Karpas-422 (cell line): Measurements from ENCODE around the gene FURIN. TPM values are rescaled to one million over a fixed set of nuclear protein-coding genes. Genes with fewer than 3 reads are reported as not detected.
"Not testable (repeated sequence)": the region's sequence is repeated elsewhere in the genome, so short reads cannot be mapped to it uniquely, and the experiment has no call there.

ENCODE experiments used
- DNase-seq: peaks from one replicate; pipeline ENCODE4 v3.0.0-alpha.2; 2015
- H2AFZ ChIP-seq: fragments of 200-600 bp; sonication (generic); 2 replicates; pipeline ENCODE4 v1.6.1; 2014; ENCODE audit warnings: antibody characterized with exemption, low read length, mixed read lengths
- H3K27ac ChIP-seq: fragments of 200-600 bp; sonication (generic); 2 replicates; pipeline ENCODE4 v1.5.1; 2014; ENCODE audit warnings: mild to moderate bottlenecking, low read length, moderate library complexity
- H3K27me3 ChIP-seq: fragments of 200-600 bp; sonication (generic); 2 replicates; pipeline ENCODE4 v1.6.1; 2014; ENCODE audit warnings: low read length, mixed read lengths
- H3K36me3 ChIP-seq: fragments of 200-600 bp; sonication (generic); 2 replicates; pipeline ENCODE4 v1.6.1; 2014; ENCODE audit warnings: low read length, mixed read lengths; ENCODE audit not compliant: insufficient read depth
- H3K4me1 ChIP-seq: fragments of 200-600 bp; sonication (generic); 2 replicates; pipeline ENCODE4 v1.6.1; 2014; ENCODE audit warnings: mild to moderate bottlenecking, low read length, mixed read lengths
- H3K4me2 ChIP-seq: fragments of 200-600 bp; sonication (generic); 2 replicates; pipeline ENCODE4 v1.6.1; 2014; ENCODE audit warnings: low read length, low read depth, mild to moderate bottlenecking; ENCODE audit not compliant: poor library complexity, severe bottlenecking
- H3K4me3 ChIP-seq: fragments of 200-600 bp; sonication (generic); 2 replicates; pipeline ENCODE4 v1.5.1; 2014; ENCODE audit warnings: mild to moderate bottlenecking, antibody characterized with exemption, low read length, mixed read lengths
- H3K79me2 ChIP-seq: fragments of 200-600 bp; sonication (generic); 2 replicates; pipeline ENCODE4 v1.6.1; 2014; ENCODE audit warnings: mild to moderate bottlenecking, low read length, mixed read lengths
- H3K9ac ChIP-seq: fragments of 200-600 bp; sonication (generic); 2 replicates; pipeline ENCODE4 v1.6.0; 2014; ENCODE audit warnings: low read length
- H3K9me2 ChIP-seq: fragments of 200-600 bp; sonication (generic), shearing (Covaris generic); replicated peaks from 2 replicates; pipeline ENCODE4 v1.6.0; 2014; ENCODE audit warnings: mild to moderate bottlenecking, low read length, moderate library complexity; ENCODE audit not compliant: insufficient read depth
- H3K9me3 ChIP-seq: fragments of 300-700, 200-600 bp; sonication (generic); 2 replicates; pipeline ENCODE4 v1.6.1; 2014; ENCODE audit warnings: low read length, mixed read lengths
- H4K20me1 ChIP-seq: fragments of 200-600 bp; sonication (generic); 2 replicates; pipeline ENCODE4 v1.6.1; 2014; ENCODE audit warnings: mild to moderate bottlenecking, antibody characterized with exemption, low read length, low read depth; ENCODE audit not compliant: insufficient read depth
- total RNA-seq: library from RNA; depleted of rRNA; stranded (reverse); fragments of >200 nt; shearing (Covaris generic); gene quantifications from 2 replicates; pipeline ENCODE4 v1.2.3, GENCODE V29; 2014; ENCODE audit warnings: low replicate concordance

Gene FURIN
- total RNA-seq, 1 experiment from 2014 or later: 30.4 TPM

DNA sequence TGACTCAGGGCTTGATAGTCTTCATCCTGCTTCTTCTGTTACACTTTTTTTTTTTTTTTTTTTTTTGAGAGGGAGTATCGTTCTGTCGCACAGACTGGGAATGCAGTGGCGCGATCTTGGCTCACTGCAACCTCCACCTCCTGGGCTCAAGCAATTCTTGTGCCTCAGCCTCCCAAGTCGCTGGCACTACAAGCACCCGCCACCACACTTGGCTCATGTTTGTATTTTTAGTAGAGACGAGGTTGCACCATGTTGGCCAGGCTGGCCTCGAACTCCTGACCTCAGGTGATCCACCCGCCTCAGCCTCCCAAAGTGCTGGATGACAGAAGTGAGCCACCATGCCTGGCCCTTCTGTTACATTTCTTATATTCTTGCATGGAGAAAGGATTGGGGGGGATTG is 6.6 kb downstream of the FURIN start:
- not testable (repeated sequence) for H2AFZ ChIP-seq, H3K27ac ChIP-seq, H4K20me1 ChIP-seq, H3K4me3 ChIP-seq, H3K9ac ChIP-seq, H3K9me2 ChIP-seq, H3K27me3 ChIP-seq, H3K9me3 ChIP-seq, DNase-seq, H3K36me3 ChIP-seq, H3K4me2 ChIP-seq
- peaks cover 32% of the 10 kb centered on the region for H3K4me1 ChIP-seq
- H3K79me2 ChIP-seq: peaks cover 32% of the 10 kb centered on the region

DNA sequence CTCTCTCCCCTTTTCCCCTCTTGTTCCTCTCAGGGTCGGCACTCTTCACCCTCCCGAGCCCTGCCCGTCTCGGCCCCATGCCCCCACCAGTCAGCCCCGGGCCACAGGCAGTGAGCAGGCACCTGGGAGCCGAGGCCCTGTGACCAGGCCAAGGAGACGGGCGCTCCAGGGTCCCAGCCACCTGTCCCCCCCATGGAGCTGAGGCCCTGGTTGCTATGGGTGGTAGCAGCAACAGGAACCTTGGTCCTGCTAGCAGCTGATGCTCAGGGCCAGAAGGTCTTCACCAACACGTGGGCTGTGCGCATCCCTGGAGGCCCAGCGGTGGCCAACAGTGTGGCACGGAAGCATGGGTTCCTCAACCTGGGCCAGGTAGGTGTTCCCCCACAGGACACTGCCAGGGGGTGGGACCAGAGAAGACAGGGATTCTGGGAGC is 7.2 kb downstream of the FURIN start:
- Histone ChIP-seq H2AFZ (no peak overlapping the region), H3K4me3 (no peak overlapping the region), H4K20me1 (no peaks in the 10 kb centered on the region), H3K9ac (no peak overlapping the region), H3K9me3 (no peaks in the 10 kb centered on the region), H3K27ac (no peak overlapping the region), H3K36me3 (no peaks in the 10 kb centered on the region; the same call in 1 of the 2 replicates), H3K4me1 (peaks cover 26% of the 10 kb centered on the region), H3K4me2 (no peak overlapping the region), H3K27me3 (no peaks in the 10 kb centered on the region), H3K79me2 (peaks cover 32% of the 10 kb centered on the region), H3K9me2 (no peaks in the 10 kb centered on the region)
- no peak for DNase-seq

DNA sequence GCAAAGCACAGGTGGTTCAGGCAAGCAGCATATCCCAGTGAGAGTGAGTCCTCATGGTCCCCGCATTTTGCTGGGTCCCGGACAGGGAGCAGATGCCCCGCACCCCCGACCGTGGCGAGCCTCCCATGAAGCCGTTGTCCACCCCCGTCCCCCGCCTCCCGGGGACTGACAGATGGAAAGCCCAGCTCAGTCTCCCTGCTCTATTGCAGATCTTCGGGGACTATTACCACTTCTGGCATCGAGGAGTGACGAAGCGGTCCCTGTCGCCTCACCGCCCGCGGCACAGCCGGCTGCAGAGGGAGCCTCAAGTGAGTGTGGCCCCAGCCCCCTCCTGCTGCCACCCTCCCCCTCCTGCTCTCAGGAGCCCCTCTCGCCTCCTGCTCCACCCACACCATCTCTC is 7.7 kb downstream of the FURIN start:
- Histone ChIP-seq H3K9me2 (no peaks in the 10 kb centered on the region), H4K20me1 (no peaks in the 10 kb centered on the region), H3K4me3 (no peak overlapping the region), H2AFZ (no peak overlapping the region), H3K79me2 (peaks cover 32% of the 10 kb centered on the region), H3K4me2 (no peak overlapping the region), H3K9me3 (no peaks in the 10 kb centered on the region), H3K9ac (no peak overlapping the region), H3K27ac (no peak overlapping the region), H3K27me3 (no peaks in the 10 kb centered on the region), H3K36me3 (no peaks in the 10 kb centered on the region; the same call in 1 of the 2 replicates), H3K4me1 (peaks cover 21% of the 10 kb centered on the region)
- DNase-seq: no peak

DNA sequence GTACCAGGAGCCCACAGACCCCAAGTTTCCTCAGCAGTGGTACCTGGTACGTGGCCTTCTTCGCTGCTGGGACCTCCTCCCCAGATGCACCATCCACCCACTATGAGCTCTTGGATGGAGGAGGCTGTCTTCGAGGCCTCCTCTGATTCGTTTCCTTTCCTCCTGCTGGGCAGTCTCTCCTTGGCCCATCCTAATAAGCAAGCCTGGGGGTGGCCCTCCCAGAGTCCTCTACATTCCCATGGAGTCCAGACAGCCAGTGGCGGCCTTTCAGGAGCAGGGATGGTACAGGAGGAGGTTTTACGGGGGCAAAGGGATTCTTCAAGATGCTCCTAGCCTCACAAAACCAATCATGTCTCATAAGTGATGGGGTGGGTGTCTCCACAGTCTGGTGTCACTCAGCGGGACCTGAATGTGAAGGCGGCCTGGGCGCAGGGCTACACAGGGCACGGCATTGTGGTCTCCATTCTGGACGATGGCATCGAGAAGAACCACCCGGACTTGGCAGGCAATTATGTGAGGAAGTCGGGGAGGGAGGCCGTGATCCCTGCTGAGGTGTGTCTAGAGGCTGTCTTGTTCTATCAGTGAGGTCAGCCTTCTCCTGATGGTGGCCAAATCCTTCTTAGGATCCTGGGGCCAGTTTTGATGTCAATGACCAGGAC is 8.3 kb downstream of the FURIN start:
- Histone ChIP-seq H3K36me3 (no peaks in the 10 kb centered on the region; the same call in 1 of the 2 replicates), H3K79me2 (peaks cover 32% of the 10 kb centered on the region)

DNA sequence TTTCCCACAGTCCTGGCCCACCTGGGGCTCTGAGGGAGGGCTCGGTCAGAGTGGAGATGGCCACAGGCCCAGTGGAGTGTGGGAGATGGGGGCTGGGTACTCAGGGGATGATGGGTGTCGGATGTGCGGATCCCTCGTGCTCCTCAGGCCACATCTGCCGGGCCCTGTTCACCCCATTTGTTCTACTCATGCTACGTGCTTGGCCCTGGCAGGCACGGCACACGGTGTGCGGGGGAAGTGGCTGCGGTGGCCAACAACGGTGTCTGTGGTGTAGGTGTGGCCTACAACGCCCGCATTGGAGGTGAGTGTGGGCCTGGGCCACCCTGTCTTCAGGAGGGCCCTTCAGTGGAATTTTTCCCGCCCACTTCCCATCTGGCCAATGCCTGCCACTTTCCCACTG is 8.9 kb downstream of the FURIN start:
- Histone ChIP-seq H3K27ac (no peak overlapping the region), H3K4me1 (peaks cover 27% of the 10 kb centered on the region), H4K20me1 (no peaks in the 10 kb centered on the region), H3K9me2 (no peaks in the 10 kb centered on the region), H3K79me2 (peaks cover 29% of the 10 kb centered on the region), H3K4me2 (no peak overlapping the region), H2AFZ (no peak overlapping the region), H3K36me3 (no peaks in the 10 kb centered on the region; the same call in 1 of the 2 replicates), H3K4me3 (no peak overlapping the region), H3K9me3 (no peaks in the 10 kb centered on the region), H3K27me3 (no peaks in the 10 kb centered on the region), H3K9ac (no peak overlapping the region)
- no peak for DNase-seq

More for the DNA sequence above, 8.3 kb downstream of the FURIN start:
- DNase-seq: no peak
- H2AFZ ChIP-seq: no peak overlapping the region
- H3K9me3 ChIP-seq: no peaks in the 10 kb centered on the region
- no peak overlapping the region for H3K9ac ChIP-seq
- H3K9me2 ChIP-seq: no peaks in the 10 kb centered on the region
- H3K4me3 ChIP-seq: no peak overlapping the region
- H3K4me2 ChIP-seq: no peak overlapping the region
- no peaks in the 10 kb centered on the region for H3K27me3 ChIP-seq
- peaks cover 21% of the 10 kb centered on the region for H3K4me1 ChIP-seq
- H4K20me1 ChIP-seq: no peaks in the 10 kb centered on the region
- H3K27ac ChIP-seq: no peak overlapping the region

DNA sequence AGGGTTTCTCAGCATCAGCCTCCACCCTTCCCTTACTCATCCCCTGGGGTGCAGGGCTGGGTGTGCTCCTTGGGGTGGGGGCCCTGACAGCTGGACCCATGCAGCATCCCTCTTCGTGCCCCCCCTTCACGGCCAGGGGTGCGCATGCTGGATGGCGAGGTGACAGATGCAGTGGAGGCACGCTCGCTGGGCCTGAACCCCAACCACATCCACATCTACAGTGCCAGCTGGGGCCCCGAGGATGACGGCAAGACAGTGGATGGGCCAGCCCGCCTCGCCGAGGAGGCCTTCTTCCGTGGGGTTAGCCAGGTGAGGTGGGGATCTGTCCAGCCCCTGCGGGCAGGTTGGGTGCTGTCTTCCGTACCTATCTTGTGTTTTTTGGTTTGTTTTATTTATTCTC is 9.6 kb downstream of the FURIN start:
- no peaks in the 10 kb centered on the region for H3K9me2 ChIP-seq
- no peak overlapping the region for H3K4me2 ChIP-seq
- H2AFZ ChIP-seq: no peak overlapping the region
- no peaks in the 10 kb centered on the region for H3K27me3 ChIP-seq
- H3K27ac ChIP-seq: no peak overlapping the region
- H3K79me2 ChIP-seq: peaks cover 22% of the 10 kb centered on the region
- no peaks in the 10 kb centered on the region; the same call in 1 of the 2 replicates for H3K36me3 ChIP-seq
- H3K4me3 ChIP-seq: no peak overlapping the region
- H3K9ac ChIP-seq: no peak overlapping the region
- H3K4me1 ChIP-seq: peaks cover 27% of the 10 kb centered on the region
- no peak for DNase-seq
- no peaks in the 10 kb centered on the region for H4K20me1 ChIP-seq
- no peaks in the 10 kb centered on the region for H3K9me3 ChIP-seq

DNA sequence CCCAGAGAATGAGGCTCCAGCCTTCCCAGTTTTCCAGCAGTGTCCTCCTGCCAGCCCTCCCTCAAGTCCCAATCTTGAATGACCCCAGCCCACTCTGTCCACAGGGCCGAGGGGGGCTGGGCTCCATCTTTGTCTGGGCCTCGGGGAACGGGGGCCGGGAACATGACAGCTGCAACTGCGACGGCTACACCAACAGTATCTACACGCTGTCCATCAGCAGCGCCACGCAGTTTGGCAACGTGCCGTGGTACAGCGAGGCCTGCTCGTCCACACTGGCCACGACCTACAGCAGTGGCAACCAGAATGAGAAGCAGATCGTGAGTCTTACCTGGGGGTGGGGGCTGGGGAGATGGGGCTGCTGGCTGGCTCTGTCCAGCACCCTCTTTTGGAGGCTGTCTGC is 10.3 kb downstream of the FURIN start:
- Histone ChIP-seq H3K36me3 (no peaks in the 10 kb centered on the region; the same call in 1 of the 2 replicates), H3K4me3 (no peak overlapping the region), H3K27me3 (no peaks in the 10 kb centered on the region), H3K4me1 (peaks cover 27% of the 10 kb centered on the region), H3K4me2 (no peak overlapping the region), H4K20me1 (no peaks in the 10 kb centered on the region), H3K79me2 (peaks cover 15% of the 10 kb centered on the region), H3K9me3 (no peaks in the 10 kb centered on the region), H3K9me2 (no peaks in the 10 kb centered on the region), H3K9ac (no peak overlapping the region), H3K27ac (no peak overlapping the region), H2AFZ (no peak overlapping the region)
- no peak for DNase-seq

DNA sequence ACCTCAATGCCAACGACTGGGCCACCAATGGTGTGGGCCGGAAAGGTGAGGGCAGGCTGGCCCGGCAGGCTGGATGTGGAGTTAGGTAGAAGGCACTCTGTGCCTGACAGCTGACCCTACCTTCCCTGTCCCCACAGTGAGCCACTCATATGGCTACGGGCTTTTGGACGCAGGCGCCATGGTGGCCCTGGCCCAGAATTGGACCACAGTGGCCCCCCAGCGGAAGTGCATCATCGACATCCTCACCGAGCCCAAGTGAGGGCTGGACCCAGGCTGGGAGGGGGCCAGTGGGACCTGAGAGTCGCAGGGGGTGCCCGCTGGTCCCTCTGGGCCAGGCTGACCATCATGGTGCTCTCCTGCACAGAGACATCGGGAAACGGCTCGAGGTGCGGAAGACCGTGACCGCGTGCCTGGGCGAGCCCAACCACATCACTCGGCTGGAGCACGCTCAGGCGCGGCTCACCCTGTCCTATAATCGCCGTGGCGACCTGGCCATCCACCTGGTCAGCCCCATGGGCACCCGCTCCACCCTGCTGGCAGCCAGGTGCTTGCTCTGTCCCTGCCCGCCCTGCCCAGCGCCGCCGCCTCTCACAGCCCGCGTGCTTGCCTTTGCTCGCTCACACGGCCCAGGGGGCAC is 11.5 kb downstream of the FURIN start:
- H3K36me3 ChIP-seq: no peaks in the 10 kb centered on the region; the same call in 1 of the 2 replicates
- DNase-seq: no peak
- no peak overlapping the region for H3K4me3 ChIP-seq
- H3K27ac ChIP-seq: no peak overlapping the region
- no peak overlapping the region for H2AFZ ChIP-seq
- H3K4me1 ChIP-seq: peaks cover 33% of the 10 kb centered on the region
- H3K9me3 ChIP-seq: no peaks in the 10 kb centered on the region
- H3K27me3 ChIP-seq: no peaks in the 10 kb centered on the region
- no peak overlapping the region for H3K9ac ChIP-seq
- no peaks in the 10 kb centered on the region for H3K9me2 ChIP-seq
- no peak overlapping the region for H3K4me2 ChIP-seq
- no peaks in the 10 kb centered on the region for H4K20me1 ChIP-seq
- H3K79me2 ChIP-seq: peaks cover 3% of the 10 kb centered on the region; the same call in 1 of the 2 replicates
